Breast epithelium (tissue), 4 donors: ENCODE measurements around the gene DAND5. TPM values are rescaled to one million over a fixed set of nuclear protein-coding genes. Genes with fewer than 3 reads are reported as not detected.

Experiments used
- DNase-seq, 2 donors: peaks; one replicate each; pipeline ENCODE4 v3.0.0-alpha.2; 2019; ENCODE audit warnings: low spot score in 2 of 2
- H3K27ac ChIP-seq, 2 donors: fragments of 200-600 bp; sonication (generic) in 1 of 2; one replicate each; pipeline ENCODE4 v1.5.1; 2016 to 2019; ENCODE audit warnings: mild to moderate bottlenecking in 1 of 2
- H3K27me3 ChIP-seq, 2 donors: fragments of 200-600 bp; sonication (generic) in 1 of 2; one replicate each; pipeline versions ENCODE4 v1.5.1 to v1.6.0; 2017 to 2019; ENCODE audit warnings: control low read depth in 1 of 2, mild to moderate bottlenecking in 1 of 2
- H3K36me3 ChIP-seq: fragments of 200-600 bp; one replicate; pipeline ENCODE4 v1.5.1; 2019
- H3K4me1 ChIP-seq, 2 donors: fragments of 200-600 bp; sonication (generic); one replicate each; pipeline ENCODE4 v1.5.1; 2016 to 2019; ENCODE audit warnings: control low read depth in 1 of 2
- H3K4me3 ChIP-seq, 3 donors: fragments of 200-600 bp; sonication (generic); 1 replicate in 2 of 3; 2 replicates in 1 of 3; pipeline ENCODE4 v1.5.1; 2016 to 2019; ENCODE audit warnings: mild to moderate bottlenecking in 3 of 3, moderate library complexity in 2 of 3
- H3K9me3 ChIP-seq, 2 donors: fragments of 200-600 bp; sonication (generic) in 1 of 2; one replicate each; pipeline ENCODE4 v1.5.1; 2016 to 2019; ENCODE audit warnings: control low read depth in 1 of 2
- CTCF ChIP-seq, 3 donors: fragments of 450-650 bp; IDR thresholded peaks; one replicate each; pipeline ENCODE4 v1.5.1; 2016 to 2017; ENCODE audit warnings: antibody characterized with exemption in 3 of 3, mild to moderate bottlenecking in 3 of 3, moderate library complexity in 3 of 3
- POLR2A ChIP-seq: fragments of 450-650 bp; IDR thresholded peaks from one replicate; pipeline ENCODE4 v1.6.1; 2016; ENCODE audit warnings: antibody characterized with exemption, mild to moderate bottlenecking, moderate library complexity
- POLR2AphosphoS5 ChIP-seq, 3 donors: sonication (generic); formaldehyde crosslinking; IDR thresholded peaks; one replicate each; pipeline ENCODE4 v1.6.1; 2017; ENCODE audit warnings: antibody characterized with exemption in 3 of 3
- intact Hi-C: fragments of 100-400 bp; cut with DNase I; formaldehyde crosslinking; loops from one replicate; pipeline ENCODE4 v1.15.1; 2023; ENCODE audit warnings: low total_unique reads
- total RNA-seq, 3 donors: library from RNA; depleted of rRNA; stranded (reverse); fragments of >200 nt; gene quantifications; one replicate each; pipeline ENCODE4 v1.1.0, GENCODE V29; 2016

Gene DAND5
- total RNA-seq, 3 donors from 2014 or later = not detected

GRCh38 chr19:12986726-12987125 lies 17.4 kb downstream of the DAND5 start:
- intact Hi-C loops = no loop called here
- no peaks in the 10 kb centered on the region for H3K27me3 ChIP-seq

GRCh38 chr19:12987190-12987589 lies 17.8 kb downstream of the DAND5 start:
- DNase-seq = no peak
- Histone ChIP-seq H3K27me3 (no peaks in the 10 kb centered on the region), H3K36me3 (no peaks in the 10 kb centered on the region), H3K4me3 (no peak overlapping the region), H3K4me1 (peaks cover 0 to 7% of the 10 kb centered on the region in 2 donors), H3K27ac (no peak overlapping the region), H3K9me3 (no peaks in the 10 kb centered on the region)
- intact Hi-C loops = no loop called here
- TF ChIP-seq CTCF (IDR thresholded peaks at IDR 0.05) = no peak
- no peak for TF ChIP-seq POLR2AphosphoS5 (IDR thresholded peaks at IDR 0.05)
- no peak for TF ChIP-seq POLR2A

More at GRCh38 chr19:12986726-12987125, 17.4 kb downstream of the DAND5 start:
- Histone ChIP-seq H3K27ac (no peak overlapping the region), H3K4me3 (no peak overlapping the region), H3K36me3 (no peaks in the 10 kb centered on the region), H3K9me3 (no peaks in the 10 kb centered on the region), H3K4me1 (peaks cover 0 to 7% of the 10 kb centered on the region in 2 donors)
- TF ChIP-seq POLR2AphosphoS5 (IDR thresholded peaks at IDR 0.05) = no peak
- TF ChIP-seq CTCF (IDR thresholded peaks at IDR 0.05) = no peak
- TF ChIP-seq POLR2A = no peak
- DNase-seq = no peak

- no peak for TF ChIP-seq POLR2AphosphoS5 (IDR thresholded peaks at IDR 0.05)
- TF ChIP-seq POLR2A = no peak
- TF ChIP-seq CTCF (IDR thresholded peaks at IDR 0.05) = no peak
- no peaks in the 10 kb centered on the region for H3K27me3 ChIP-seq
- peaks cover 0 to 7% of the 10 kb centered on the region in 2 donors for H3K4me1 ChIP-seq
- H3K36me3 ChIP-seq = no peaks in the 10 kb centered on the region
- H3K27ac ChIP-seq = no peak overlapping the region
- no peaks in the 10 kb centered on the region for H3K9me3 ChIP-seq
- intact Hi-C loops = no loop called here
- no peak for DNase-seq
- H3K4me3 ChIP-seq = no peak overlapping the region
These were observed 18.4 kb downstream of the DAND5 start for GRCh38 chr19:12987781-12988180.

GRCh38 chr19:12990431-12990830 lies 21.1 kb downstream of the DAND5 start:
- Histone ChIP-seq H3K4me3 (no peak overlapping the region), H3K27ac (no peak overlapping the region), H3K9me3 (no peaks in the 10 kb centered on the region), H3K27me3 (no peaks in the 10 kb centered on the region), H3K4me1 (peaks cover 0 to 3% of the 10 kb centered on the region in 2 donors), H3K36me3 (no peaks in the 10 kb centered on the region)
- DNase-seq = no peak
- intact Hi-C loops = no loop called here
- no peak for TF ChIP-seq POLR2AphosphoS5 (IDR thresholded peaks at IDR 0.05)
- TF ChIP-seq CTCF (IDR thresholded peaks at IDR 0.05) = no peak
- TF ChIP-seq POLR2A = no peak

- H3K27me3 ChIP-seq = no peaks in the 10 kb centered on the region
- no peaks in the 10 kb centered on the region for H3K4me1 ChIP-seq
- H3K27ac ChIP-seq = no peak overlapping the region
- intact Hi-C loops = no loop called here
- H3K9me3 ChIP-seq = no peaks in the 10 kb centered on the region
- H3K4me3 ChIP-seq = no peak overlapping the region
- H3K36me3 ChIP-seq = no peaks in the 10 kb centered on the region
- TF ChIP-seq POLR2A (no peak), CTCF (IDR thresholded peaks at IDR 0.05) (no peak), POLR2AphosphoS5 (IDR thresholded peaks at IDR 0.05) (no peak)
- no peak for DNase-seq
These were observed 21.5 kb downstream of the DAND5 start for GRCh38 chr19:12990853-12991252.
